ENCODE data around the gene LMX1A.

The LMX1A gene

GRCh38 chr1:165173818-165174217 lies 182.7 kb downstream of the LMX1A start:
- TF ChIP-seq CREB5 (CRISPR knock-in tag; IDR thresholded peaks at IDR 0.05; ENCODE audit: low read depth), result no peak
- TF ChIP-seq, protein P1, sequence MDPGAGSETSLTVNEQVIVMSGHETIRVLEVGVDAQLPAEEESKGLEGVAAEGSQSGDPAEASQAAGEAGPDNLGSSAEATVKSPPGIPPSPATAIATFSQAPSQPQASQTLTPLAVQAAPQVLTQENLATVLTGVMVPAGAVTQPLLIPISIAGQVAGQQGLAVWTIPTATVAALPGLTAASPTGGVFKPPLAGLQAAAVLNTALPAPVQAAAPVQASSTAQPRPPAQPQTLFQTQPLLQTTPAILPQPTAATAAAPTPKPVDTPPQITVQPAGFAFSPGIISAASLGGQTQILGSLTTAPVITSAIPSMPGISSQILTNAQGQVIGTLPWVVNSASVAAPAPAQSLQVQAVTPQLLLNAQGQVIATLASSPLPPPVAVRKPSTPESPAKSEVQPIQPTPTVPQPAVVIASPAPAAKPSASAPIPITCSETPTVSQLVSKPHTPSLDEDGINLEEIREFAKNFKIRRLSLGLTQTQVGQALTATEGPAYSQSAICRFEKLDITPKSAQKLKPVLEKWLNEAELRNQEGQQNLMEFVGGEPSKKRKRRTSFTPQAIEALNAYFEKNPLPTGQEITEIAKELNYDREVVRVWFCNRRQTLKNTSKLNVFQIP (CRISPR knock-in tag; IDR thresholded peaks at IDR 0.05; ENCODE audit: borderline replicate concordance, low read depth), result no peak
- no peak for TF ChIP-seq CSDC2 (CRISPR knock-in tag; IDR thresholded peaks at IDR 0.05)
- no peak for TF ChIP-seq OSR1 (CRISPR knock-in tag; IDR thresholded peaks at IDR 0.05)
- no peak for TF ChIP-seq ZNF8 (CRISPR knock-in tag; IDR thresholded peaks at IDR 0.05)
- TF ChIP-seq TOX (CRISPR knock-in tag; IDR thresholded peaks at IDR 0.05; ENCODE audit: borderline replicate concordance), result no peak
- TF ChIP-seq, protein P2, sequence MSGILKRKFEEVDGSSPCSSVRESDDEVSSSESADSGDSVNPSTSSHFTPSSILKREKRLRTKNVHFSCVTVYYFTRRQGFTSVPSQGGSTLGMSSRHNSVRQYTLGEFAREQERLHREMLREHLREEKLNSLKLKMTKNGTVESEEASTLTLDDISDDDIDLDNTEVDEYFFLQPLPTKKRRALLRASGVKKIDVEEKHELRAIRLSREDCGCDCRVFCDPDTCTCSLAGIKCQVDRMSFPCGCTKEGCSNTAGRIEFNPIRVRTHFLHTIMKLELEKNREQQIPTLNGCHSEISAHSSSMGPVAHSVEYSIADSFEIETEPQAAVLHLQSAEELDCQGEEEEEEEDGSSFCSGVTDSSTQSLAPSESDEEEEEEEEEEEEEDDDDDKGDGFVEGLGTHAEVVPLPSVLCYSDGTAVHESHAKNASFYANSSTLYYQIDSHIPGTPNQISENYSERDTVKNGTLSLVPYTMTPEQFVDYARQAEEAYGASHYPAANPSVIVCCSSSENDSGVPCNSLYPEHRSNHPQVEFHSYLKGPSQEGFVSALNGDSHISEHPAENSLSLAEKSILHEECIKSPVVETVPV (CRISPR knock-in tag; IDR thresholded peaks at IDR 0.05), result no peak
- TF ChIP-seq, protein P3, sequence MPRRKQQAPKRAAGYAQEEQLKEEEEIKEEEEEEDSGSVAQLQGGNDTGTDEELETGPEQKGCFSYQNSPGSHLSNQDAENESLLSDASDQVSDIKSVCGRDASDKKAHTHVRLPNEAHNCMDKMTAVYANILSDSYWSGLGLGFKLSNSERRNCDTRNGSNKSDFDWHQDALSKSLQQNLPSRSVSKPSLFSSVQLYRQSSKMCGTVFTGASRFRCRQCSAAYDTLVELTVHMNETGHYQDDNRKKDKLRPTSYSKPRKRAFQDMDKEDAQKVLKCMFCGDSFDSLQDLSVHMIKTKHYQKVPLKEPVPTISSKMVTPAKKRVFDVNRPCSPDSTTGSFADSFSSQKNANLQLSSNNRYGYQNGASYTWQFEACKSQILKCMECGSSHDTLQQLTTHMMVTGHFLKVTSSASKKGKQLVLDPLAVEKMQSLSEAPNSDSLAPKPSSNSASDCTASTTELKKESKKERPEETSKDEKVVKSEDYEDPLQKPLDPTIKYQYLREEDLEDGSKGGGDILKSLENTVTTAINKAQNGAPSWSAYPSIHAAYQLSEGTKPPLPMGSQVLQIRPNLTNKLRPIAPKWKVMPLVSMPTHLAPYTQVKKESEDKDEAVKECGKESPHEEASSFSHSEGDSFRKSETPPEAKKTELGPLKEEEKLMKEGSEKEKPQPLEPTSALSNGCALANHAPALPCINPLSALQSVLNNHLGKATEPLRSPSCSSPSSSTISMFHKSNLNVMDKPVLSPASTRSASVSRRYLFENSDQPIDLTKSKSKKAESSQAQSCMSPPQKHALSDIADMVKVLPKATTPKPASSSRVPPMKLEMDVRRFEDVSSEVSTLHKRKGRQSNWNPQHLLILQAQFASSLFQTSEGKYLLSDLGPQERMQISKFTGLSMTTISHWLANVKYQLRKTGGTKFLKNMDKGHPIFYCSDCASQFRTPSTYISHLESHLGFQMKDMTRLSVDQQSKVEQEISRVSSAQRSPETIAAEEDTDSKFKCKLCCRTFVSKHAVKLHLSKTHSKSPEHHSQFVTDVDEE (CRISPR knock-in tag; IDR thresholded peaks at IDR 0.05), result no peak
- TF ChIP-seq GLIS3 (CRISPR knock-in tag; IDR thresholded peaks at IDR 0.05), result no peak
- TF ChIP-seq ZNF70 (CRISPR knock-in tag; IDR thresholded peaks at IDR 0.05), result no peak
- no peak for TF ChIP-seq ZFP3 (CRISPR knock-in tag; IDR thresholded peaks at IDR 0.05)
- no peak for TF ChIP-seq ARNTL (CRISPR knock-in tag; IDR thresholded peaks at IDR 0.05; ENCODE audit: borderline replicate concordance, low read depth)
- TF ChIP-seq TCF4 (CRISPR knock-in tag; IDR thresholded peaks at IDR 0.05; ENCODE audit: borderline replicate concordance), result no peak
- no peak for TF ChIP-seq ESRRG (CRISPR knock-in tag; IDR thresholded peaks at IDR 0.05)
- ATAC-seq, result no peak

DNA sequence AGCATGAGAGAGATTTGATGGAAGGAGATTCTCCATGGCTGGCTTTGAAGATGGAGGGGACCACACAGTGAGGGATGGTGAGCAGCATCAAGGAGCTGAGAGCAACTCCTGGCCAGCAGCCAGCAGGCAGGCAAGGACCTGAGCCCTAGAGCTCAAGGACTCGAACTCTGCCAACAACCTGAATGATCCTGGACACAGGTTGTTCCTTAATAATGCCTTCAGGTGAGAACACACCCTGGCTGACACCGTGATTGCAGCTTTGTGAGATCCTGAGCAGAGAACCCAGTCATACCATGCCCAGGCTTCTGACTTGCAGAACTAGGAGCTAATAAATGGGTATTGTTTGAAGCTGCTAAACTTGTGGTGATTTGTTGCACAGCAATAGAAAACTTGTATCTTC lies 183.1 kb downstream of the LMX1A start:
- no peak for ATAC-seq
- no peak for TF ChIP-seq TCF4 (CRISPR knock-in tag; IDR thresholded peaks at IDR 0.05; ENCODE audit: borderline replicate concordance)
- TF ChIP-seq, protein P1 (CRISPR knock-in tag; IDR thresholded peaks at IDR 0.05; ENCODE audit: borderline replicate concordance, low read depth), result no peak
- TF ChIP-seq, protein P4, sequence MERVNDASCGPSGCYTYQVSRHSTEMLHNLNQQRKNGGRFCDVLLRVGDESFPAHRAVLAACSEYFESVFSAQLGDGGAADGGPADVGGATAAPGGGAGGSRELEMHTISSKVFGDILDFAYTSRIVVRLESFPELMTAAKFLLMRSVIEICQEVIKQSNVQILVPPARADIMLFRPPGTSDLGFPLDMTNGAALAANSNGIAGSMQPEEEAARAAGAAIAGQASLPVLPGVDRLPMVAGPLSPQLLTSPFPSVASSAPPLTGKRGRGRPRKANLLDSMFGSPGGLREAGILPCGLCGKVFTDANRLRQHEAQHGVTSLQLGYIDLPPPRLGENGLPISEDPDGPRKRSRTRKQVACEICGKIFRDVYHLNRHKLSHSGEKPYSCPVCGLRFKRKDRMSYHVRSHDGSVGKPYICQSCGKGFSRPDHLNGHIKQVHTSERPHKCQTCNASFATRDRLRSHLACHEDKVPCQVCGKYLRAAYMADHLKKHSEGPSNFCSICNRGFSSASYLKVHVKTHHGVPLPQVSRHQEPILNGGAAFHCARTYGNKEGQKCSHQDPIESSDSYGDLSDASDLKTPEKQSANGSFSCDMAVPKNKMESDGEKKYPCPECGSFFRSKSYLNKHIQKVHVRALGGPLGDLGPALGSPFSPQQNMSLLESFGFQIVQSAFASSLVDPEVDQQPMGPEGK (CRISPR knock-in tag; IDR thresholded peaks at IDR 0.05; ENCODE audit: borderline replicate concordance), result no peak

- ATAC-seq, result no peak
- no peak for TF ChIP-seq ZNF8 (CRISPR knock-in tag; IDR thresholded peaks at IDR 0.05)
- TF ChIP-seq ISL1 (CRISPR knock-in tag; IDR thresholded peaks at IDR 0.05), result no peak
- TF ChIP-seq PPARA (CRISPR knock-in tag; IDR thresholded peaks at IDR 0.05; ENCODE audit: borderline replicate concordance), result no peak
- TF ChIP-seq ZNF565 (CRISPR knock-in tag; conservative IDR thresholded peaks at IDR 0.05; ENCODE audit: low read depth), result no peak
- no peak for TF ChIP-seq OSR1 (CRISPR knock-in tag; IDR thresholded peaks at IDR 0.05)
- no peak for TF ChIP-seq ZC3H10 (CRISPR knock-in tag; IDR thresholded peaks at IDR 0.05)
- no peak for TF ChIP-seq TCF4 (CRISPR knock-in tag; IDR thresholded peaks at IDR 0.05; ENCODE audit: borderline replicate concordance)
- TF ChIP-seq ZFP30 (CRISPR knock-in tag; IDR thresholded peaks at IDR 0.05), result no peak
- TF ChIP-seq, protein P1 (CRISPR knock-in tag; IDR thresholded peaks at IDR 0.05; ENCODE audit: borderline replicate concordance, low read depth), result no peak
- no peak for TF ChIP-seq BACH2 (CRISPR knock-in tag; IDR thresholded peaks at IDR 0.05; ENCODE audit: borderline replicate concordance)
- no peak for TF ChIP-seq ESRRG (CRISPR knock-in tag; IDR thresholded peaks at IDR 0.05)
- TF ChIP-seq CREB5 (CRISPR knock-in tag; IDR thresholded peaks at IDR 0.05; ENCODE audit: low read depth), result no peak
- TF ChIP-seq ZNF70 (CRISPR knock-in tag; IDR thresholded peaks at IDR 0.05), result no peak
- TF ChIP-seq CSDC2 (CRISPR knock-in tag; IDR thresholded peaks at IDR 0.05), result no peak
- TF ChIP-seq SNAI2 (CRISPR knock-in tag; IDR thresholded peaks at IDR 0.05), result no peak
- TF ChIP-seq, protein P2 (CRISPR knock-in tag; IDR thresholded peaks at IDR 0.05), result no peak
Observed at GRCh38 chr1:165172666-165173065, 183.8 kb downstream of the LMX1A start.
